Vagina (tissue), 2 donors: ENCODE measurements around the gene BMP8B.
"Not testable (repeated sequence)": the region's sequence is repeated elsewhere in the genome, so short reads cannot be mapped to it uniquely, and the experiment has no call there.

ENCODE experiments used
- CTCF ChIP-seq, 3 experiments: fragments of 450-650 bp in 2 of 3; fragments of 200-600 bp in 1 of 3; sonication (generic) in 1 of 3; IDR thresholded peaks; one replicate each; pipeline ENCODE4 v1.5.1; 2017 to 2019; ENCODE audit warnings: antibody characterized with exemption in 3 of 3, mild to moderate bottlenecking in 2 of 3, moderate library complexity in 2 of 3
- POLR2A ChIP-seq, 2 donors: fragments of 450-650 bp; IDR thresholded peaks; one replicate each; pipeline ENCODE4 v1.6.1; 2017; ENCODE audit warnings: antibody characterized with exemption in 2 of 2, mild to moderate bottlenecking in 2 of 2, moderate library complexity in 2 of 2
- POLR2AphosphoS5 ChIP-seq, 2 donors: sonication (generic); formaldehyde crosslinking; IDR thresholded peaks; one replicate each; pipeline ENCODE4 v1.9.0; 2017; ENCODE audit warnings: antibody characterized with exemption in 2 of 2, mild to moderate bottlenecking in 2 of 2, low read depth in 1 of 2; ENCODE audit not compliant: insufficient read depth in 1 of 2

- TF ChIP-seq POLR2AphosphoS5 (IDR thresholded peaks at IDR 0.05; ENCODE audit: insufficient read depth in 1 of 2, low read depth in 1 of 2); POLR2A (IDR thresholded peaks at IDR 0.05); CTCF (IDR thresholded peaks at IDR 0.05): not testable (repeated sequence)
Measured at GRCh38 chr1:39782685-39783084, 6.0 kb downstream of the BMP8B start.
